ENCODE data around the gene SPOCK3. TPM values are rescaled to one million over a fixed set of nuclear protein-coding genes. Genes with fewer than 3 reads are reported as not detected.
"Not testable (repeated sequence)": the region's sequence is repeated elsewhere in the genome, so short reads cannot be mapped to it uniquely, and the experiment has no call there.

Gene SPOCK3
- total RNA-seq, 1 donor = not detected

- Histone ChIP-seq H4K20me1 (ENCODE audit: insufficient read depth, low read length) (no peaks in the 10 kb centered on the region), H3K4me3 (ENCODE audit: insufficient read depth, low read length) (no peak overlapping the region), H3K36me3 (ENCODE audit: insufficient read depth, low read length) (no peaks in the 10 kb centered on the region), H3K9me3 (ENCODE audit: low read depth, low read length) (no peaks in the 10 kb centered on the region), H2AFZ (ENCODE audit: low read length) (no peak overlapping the region), H3K4me1 (ENCODE audit: insufficient read depth, low read length) (no peaks in the 10 kb centered on the region), H3K4me2 (ENCODE audit: insufficient read depth, low read length) (no peak overlapping the region), H3K27me3 (ENCODE audit: insufficient read depth, low read length) (no peaks in the 10 kb centered on the region), H3K79me2 (ENCODE audit: insufficient read depth, low read length) (no peaks in the 10 kb centered on the region), H3K27ac (ENCODE audit: low read depth, low read length) (no peak overlapping the region)
- TF ChIP-seq CTCF (IDR thresholded peaks at IDR 0.05; ENCODE audit: extremely low read depth, low read depth, low read length) = no peak
- no peak for DNase-seq (ENCODE audit: insufficient read length, low spot score, missing footprints)
Measured at GRCh38 chr4:166798126-166798525, 436.2 kb downstream of the SPOCK3 start.

GRCh38 chr4:166777760-166778159 is 456.5 kb downstream of the SPOCK3 start:
- Histone ChIP-seq H3K27ac (ENCODE audit: low read depth, low read length) (no peak overlapping the region), H3K27me3 (ENCODE audit: insufficient read depth, low read length) (no peaks in the 10 kb centered on the region), H4K20me1 (ENCODE audit: insufficient read depth, low read length) (no peaks in the 10 kb centered on the region), H3K9me3 (ENCODE audit: low read depth, low read length) (peaks cover 4% of the 10 kb centered on the region), H3K79me2 (ENCODE audit: insufficient read depth, low read length) (no peaks in the 10 kb centered on the region), H3K4me2 (ENCODE audit: insufficient read depth, low read length) (no peak overlapping the region), H3K4me1 (ENCODE audit: insufficient read depth, low read length) (no peaks in the 10 kb centered on the region), H3K4me3 (ENCODE audit: insufficient read depth, low read length) (no peak overlapping the region), H3K36me3 (ENCODE audit: insufficient read depth, low read length) (no peaks in the 10 kb centered on the region), H2AFZ (ENCODE audit: low read length) (no peak overlapping the region)
- no peak for TF ChIP-seq CTCF (IDR thresholded peaks at IDR 0.05; ENCODE audit: extremely low read depth, low read depth, low read length)
- DNase-seq (ENCODE audit: insufficient read length, low spot score, missing footprints) = no peak

- H3K9me3 ChIP-seq (ENCODE audit: low read depth, low read length) = no peaks in the 10 kb centered on the region
- H4K20me1 ChIP-seq (ENCODE audit: insufficient read depth, low read length) = no peaks in the 10 kb centered on the region
- no peak overlapping the region for H3K4me2 ChIP-seq (ENCODE audit: insufficient read depth, low read length)
- H3K4me1 ChIP-seq (ENCODE audit: insufficient read depth, low read length) = no peaks in the 10 kb centered on the region
- H3K27ac ChIP-seq (ENCODE audit: low read depth, low read length) = no peak overlapping the region
- no peak overlapping the region for H2AFZ ChIP-seq (ENCODE audit: low read length)
- H3K36me3 ChIP-seq (ENCODE audit: insufficient read depth, low read length) = no peaks in the 10 kb centered on the region
- no peak for TF ChIP-seq CTCF (IDR thresholded peaks at IDR 0.05; ENCODE audit: extremely low read depth, low read depth, low read length)
- no peaks in the 10 kb centered on the region for H3K27me3 ChIP-seq (ENCODE audit: insufficient read depth, low read length)
- DNase-seq (ENCODE audit: insufficient read length, low spot score, missing footprints) = no peak
- no peak overlapping the region for H3K4me3 ChIP-seq (ENCODE audit: insufficient read depth, low read length)
- no peaks in the 10 kb centered on the region for H3K79me2 ChIP-seq (ENCODE audit: insufficient read depth, low read length)
Measured at GRCh38 chr4:166763018-166763417, 471.3 kb downstream of the SPOCK3 start.

GRCh38 chr4:166741742-166742141 is 492.6 kb downstream of the SPOCK3 start:
- Histone ChIP-seq H3K4me1 (ENCODE audit: insufficient read depth, low read length) (no peaks in the 10 kb centered on the region), H3K27me3 (ENCODE audit: insufficient read depth, low read length) (no peaks in the 10 kb centered on the region), H3K79me2 (ENCODE audit: insufficient read depth, low read length) (no peaks in the 10 kb centered on the region), H3K27ac (ENCODE audit: low read depth, low read length) (no peak overlapping the region), H3K4me2 (ENCODE audit: insufficient read depth, low read length) (no peak overlapping the region), H2AFZ (ENCODE audit: low read length) (no peak overlapping the region), H3K36me3 (ENCODE audit: insufficient read depth, low read length) (no peaks in the 10 kb centered on the region), H4K20me1 (ENCODE audit: insufficient read depth, low read length) (no peaks in the 10 kb centered on the region), H3K4me3 (ENCODE audit: insufficient read depth, low read length) (no peak overlapping the region), H3K9me3 (ENCODE audit: low read depth, low read length) (no peaks in the 10 kb centered on the region)
- no peak for TF ChIP-seq CTCF (IDR thresholded peaks at IDR 0.05; ENCODE audit: extremely low read depth, low read depth, low read length)
- DNase-seq (ENCODE audit: insufficient read length, low spot score, missing footprints) = no peak

GRCh38 chr4:166739215-166739614 is 495.1 kb downstream of the SPOCK3 start:
- H3K79me2 ChIP-seq (ENCODE audit: insufficient read depth, low read length); H3K27ac ChIP-seq (ENCODE audit: low read depth, low read length); DNase-seq (ENCODE audit: insufficient read length, low spot score, missing footprints); H3K9me3 ChIP-seq (ENCODE audit: low read depth, low read length); H3K27me3 ChIP-seq (ENCODE audit: insufficient read depth, low read length); H4K20me1 ChIP-seq (ENCODE audit: insufficient read depth, low read length); H2AFZ ChIP-seq (ENCODE audit: low read length); H3K4me3 ChIP-seq (ENCODE audit: insufficient read depth, low read length); H3K36me3 ChIP-seq (ENCODE audit: insufficient read depth, low read length); H3K4me1 ChIP-seq (ENCODE audit: insufficient read depth, low read length); H3K4me2 ChIP-seq (ENCODE audit: insufficient read depth, low read length): not testable (repeated sequence)
